B cell (primary cell): ENCODE measurements around the gene FMNL2.

Experiments used
- CTCF ChIP-seq: fragments of 200-600 bp; IDR thresholded peaks from one replicate; pipeline ENCODE4 v1.8.0; 2022; ENCODE audit warnings: antibody characterized with exemption, mild to moderate bottlenecking
- EZH2 ChIP-seq: IDR thresholded peaks from 2 replicates; pipeline ENCODE4 v1.6.1; 2012; ENCODE audit warnings: borderline replicate concordance, low read depth, mild to moderate bottlenecking, moderate library complexity, low read length; ENCODE audit not compliant: insufficient read depth, poor library complexity, severe bottlenecking

GRCh38 chr2:152436148-152436547, 101.2 kb downstream of the FMNL2 start:
- TF ChIP-seq CTCF (no peak), EZH2 (no peak)
